HG02623 (cell line): ENCODE results near the gene KLHL8.
"Not testable (repeated sequence)": the region's sequence is repeated elsewhere in the genome, so short reads cannot be mapped to it uniquely, and the experiment has no call there.

ENCODE experiments used
- ATAC-seq: cut with Tn5 transposase; IDR thresholded peaks from one replicate; pipeline ENCODE4 v1.9.1; 2021; ENCODE audit warnings: moderate library complexity; ENCODE audit not compliant: unreplicated experiment

The KLHL8 gene

GRCh38 chr4:87228262-87228860, 7.9 kb upstream of the KLHL8 start:
- no peak for ATAC-seq

- no peak for ATAC-seq
Measured at GRCh38 chr4:87227751-87228151, 7.3 kb upstream of the KLHL8 start.

GRCh38 chr4:87225936-87226335, 5.5 kb upstream of the KLHL8 start:
- no peak for ATAC-seq

GRCh38 chr4:87224141-87224923, 3.9 kb upstream of the KLHL8 start:
- no peak for ATAC-seq

GRCh38 chr4:87219632-87220093, 755 bp downstream of the KLHL8 start:
- ATAC-seq: peak; percentile 33

- not testable (repeated sequence) for ATAC-seq
Measured at GRCh38 chr4:87217235-87217763, 3.1 kb downstream of the KLHL8 start.

GRCh38 chr4:87216469-87216868, 3.9 kb downstream of the KLHL8 start:
- no peak for ATAC-seq

GRCh38 chr4:87213421-87214075, 6.9 kb downstream of the KLHL8 start:
- no peak for ATAC-seq

GRCh38 chr4:87211249-87211952, 9.0 kb downstream of the KLHL8 start:
- ATAC-seq: no peak

- ATAC-seq: peak; percentile 72
Measured at GRCh38 chr4:87209696-87210095, 10.7 kb downstream of the KLHL8 start.

- peak; percentile 21 for ATAC-seq
Measured at GRCh38 chr4:87209182-87209581, 11.2 kb downstream of the KLHL8 start.

- ATAC-seq: no peak
Measured at GRCh38 chr4:87204559-87204958, 15.9 kb downstream of the KLHL8 start.

GRCh38 chr4:87196927-87197326, 23.5 kb downstream of the KLHL8 start:
- no peak for ATAC-seq

GRCh38 chr4:87196146-87196545, 24.3 kb downstream of the KLHL8 start:
- no peak for ATAC-seq

- ATAC-seq: no peak
Measured at GRCh38 chr4:87193958-87194675, 26.3 kb downstream of the KLHL8 start.

GRCh38 chr4:87192145-87192919, 28.1 kb downstream of the KLHL8 start:
- ATAC-seq: no peak

- ATAC-seq: no peak
Measured at GRCh38 chr4:87188932-87189331, 31.5 kb downstream of the KLHL8 start.

- no peak for ATAC-seq
Measured at GRCh38 chr4:87188048-87188447, 32.4 kb downstream of the KLHL8 start.

- no peak for ATAC-seq
Measured at GRCh38 chr4:87185146-87185870, 35.1 kb downstream of the KLHL8 start.
